Activated CD8-positive, alpha-beta memory T cell treated with anti-CD3 and anti-CD28 coated beads, Interleukin-2, amount 10 ng/mL, durations not matched to agents 7 days and 5 days (primary cell): Measurements from ENCODE around the gene GABPA. TPM values are rescaled to one million over a fixed set of nuclear protein-coding genes. Genes with fewer than 3 reads are reported as not detected.
A peak's percentile ranks its signal among the peaks of the same experiment; 100 is the strongest.
"Not testable (repeated sequence)": the region's sequence is repeated elsewhere in the genome, so short reads cannot be mapped to it uniquely, and the experiment has no call there.

ENCODE experiments used
- ATAC-seq: fragments of 150-1000 bp; cut with Tn5 transposase; one replicate; pipeline ENCODE4 v1.10.0; 2021; ENCODE audit warnings: moderate library complexity
- CTCF ChIA-PET: fragments of 350-600 bp; sonication (Branson Sonifier 250); formaldehyde crosslinking; loops from one replicate; lab custom pipeline; 2021; ENCODE audit warnings: antibody characterized with exemption; lab: Charles Lee
- DNase-seq: peaks from one replicate; pipeline ENCODE4 v3.0.0-alpha.2; 2020
- H3K27ac Mint-ChIP-seq: one replicate; pipeline ENCODE4 v1.8.0; 2021; ENCODE audit warnings: mild to moderate bottlenecking, mixed read lengths
- H3K27me3 Mint-ChIP-seq: one replicate; pipeline ENCODE4 v1.8.0; 2021; ENCODE audit warnings: mixed read lengths
- H3K36me3 Mint-ChIP-seq: one replicate; pipeline ENCODE4 v1.8.0; 2021; ENCODE audit warnings: mild to moderate bottlenecking, mixed read lengths
- H3K4me1 Mint-ChIP-seq: one replicate; pipeline ENCODE4 v1.8.0; 2021; ENCODE audit warnings: mixed read lengths
- H3K4me3 Mint-ChIP-seq: one replicate; pipeline ENCODE4 v1.8.0; 2021; ENCODE audit warnings: mild to moderate bottlenecking, moderate library complexity, mixed read lengths
- H3K9me3 Mint-ChIP-seq: one replicate; pipeline ENCODE4 v1.8.0; 2022; ENCODE audit warnings: low read depth, mixed read lengths
- total RNA-seq, 2 experiments: library from RNA; stranded (reverse); gene quantifications; one replicate each; pipeline ENCODE4 v1.2.3, GENCODE V29; 2021

GABPA gene
- total RNA-seq = 10 to 100 TPM; 23.9 to 27.1 TPM

DNA sequence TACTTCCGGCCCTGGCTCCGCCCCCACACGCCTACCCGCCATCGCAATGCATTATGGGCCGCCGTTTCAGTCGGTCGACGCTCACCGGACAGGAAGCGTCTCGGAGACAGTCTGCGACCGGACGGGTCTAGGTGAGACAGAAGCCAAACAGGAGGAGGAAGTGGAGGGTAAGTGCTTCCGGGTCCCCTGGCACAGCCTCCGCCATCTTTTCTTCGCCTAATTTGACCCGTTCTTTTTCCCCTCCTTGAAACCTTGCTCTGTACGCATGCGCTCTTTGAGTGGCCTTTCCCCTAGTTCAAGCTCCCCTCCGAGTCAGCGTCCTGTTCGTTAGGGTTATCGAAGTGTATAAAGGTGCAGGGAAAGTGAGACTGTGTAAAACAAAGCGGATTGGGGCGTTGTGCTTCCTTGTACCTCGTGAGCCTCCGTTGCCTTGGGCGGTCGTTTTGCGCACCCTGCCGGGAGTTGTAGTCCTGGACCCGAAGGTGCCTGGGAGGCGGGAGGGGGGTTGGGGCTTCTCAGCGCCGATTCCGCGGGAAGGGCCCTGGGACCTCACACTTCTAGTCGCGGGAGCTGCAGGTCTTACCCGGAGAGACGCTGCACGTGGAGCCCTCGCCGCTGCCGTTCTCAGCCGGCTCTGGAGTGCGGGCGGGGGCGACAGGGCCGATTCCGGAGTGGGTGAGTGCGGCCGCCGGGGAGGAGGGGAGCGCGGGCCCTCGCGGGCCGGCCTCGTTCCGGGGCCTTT, at the start of gene GABPA, which contains the start of gene ATP5PF:
GABPA (plus strand) TSS at position 69 of the 742 bp plus-strand sequence. CDS start 6,627 bp downstream, outside the sequence.
ATP5PF (minus strand) TSS at position 1 of the 742 bp plus-strand sequence. CDS start 5,110 bp downstream, outside the sequence.
- peak; percentile 98 for DNase-seq
- Mint-ChIP-seq H3K36me3 (peaks cover 3% of the 10 kb centered on the region), H3K27ac (peak within 1 kb of the TSS; percentile 100), H3K4me3 (peak within 1 kb of the TSS; percentile 95), H3K4me1 (peaks cover 36% of the 10 kb centered on the region), H3K27me3 (no peaks in the 10 kb centered on the region), H3K9me3 (no peaks in the 10 kb centered on the region)
- peak; percentile 94 for ATAC-seq
- CTCF ChIA-PET = interaction anchor here (0.8 to 2.3 kb wide), 4 partner anchors 15 to 312 kb away, joined by 3 to 16 read pairs (median 3); no protein-coding TSS in a partner anchor

- Mint-ChIP-seq H3K4me3 (no peak overlapping the region), H3K27ac (no peak overlapping the region), H3K4me1 (no peaks in the 10 kb centered on the region), H3K36me3 (no peaks in the 10 kb centered on the region), H3K9me3 (no peaks in the 10 kb centered on the region), H3K27me3 (peaks cover 19% of the 10 kb centered on the region)
- no peak for ATAC-seq
- DNase-seq = no peak
- CTCF ChIA-PET = no interaction called here
Measured at GRCh38 chr21:25687787-25688186, 47.0 kb upstream of the GABPA start.

GRCh38 chr21:25688275-25689155, 46.3 kb upstream of the GABPA start:
- ATAC-seq = no peak
- no peak for DNase-seq
- H3K27me3 Mint-ChIP-seq = peaks cover 19% of the 10 kb centered on the region
- H3K4me1 Mint-ChIP-seq = no peaks in the 10 kb centered on the region
- no peak overlapping the region for H3K27ac Mint-ChIP-seq
- H3K36me3 Mint-ChIP-seq = no peaks in the 10 kb centered on the region
- no peaks in the 10 kb centered on the region for H3K9me3 Mint-ChIP-seq
- CTCF ChIA-PET = no interaction called here
- H3K4me3 Mint-ChIP-seq = no peak overlapping the region

- Mint-ChIP-seq H3K4me1 (no peaks in the 10 kb centered on the region), H3K4me3 (no peak overlapping the region), H3K27ac (no peak overlapping the region), H3K36me3 (no peaks in the 10 kb centered on the region), H3K27me3 (peaks cover 19% of the 10 kb centered on the region), H3K9me3 (no peaks in the 10 kb centered on the region)
- CTCF ChIA-PET = no interaction called here
- DNase-seq = no peak
- no peak for ATAC-seq
Measured at GRCh38 chr21:25689226-25689625, 45.5 kb upstream of the GABPA start.

GRCh38 chr21:25691976-25692375, 42.8 kb upstream of the GABPA start:
- DNase-seq = no peak
- Mint-ChIP-seq H3K4me1 (no peaks in the 10 kb centered on the region), H3K27me3 (peaks cover 12% of the 10 kb centered on the region), H3K27ac (no peak overlapping the region), H3K36me3 (no peaks in the 10 kb centered on the region), H3K4me3 (no peak overlapping the region), H3K9me3 (no peaks in the 10 kb centered on the region)
- CTCF ChIA-PET = no interaction called here
- no peak for ATAC-seq

DNA sequence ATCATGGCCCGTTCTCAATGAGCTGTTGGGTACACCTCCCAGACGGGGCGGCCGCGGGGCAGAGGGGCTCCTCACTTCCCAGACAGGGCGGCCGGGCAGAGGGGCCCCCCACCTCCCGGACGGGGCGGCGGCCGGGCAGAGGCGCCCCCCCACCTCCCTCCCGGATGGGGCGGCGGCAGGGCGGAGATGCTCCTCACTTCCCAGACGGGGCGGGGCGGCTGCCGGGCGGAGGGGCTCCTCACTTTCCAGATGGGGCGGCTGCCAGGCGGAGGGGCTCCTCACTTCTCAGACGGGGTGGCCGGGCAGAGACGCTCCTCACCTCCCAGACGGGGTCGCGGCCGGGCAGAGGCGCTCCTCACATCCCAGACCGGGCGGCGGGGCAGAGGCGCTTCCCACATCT, 39.3 kb upstream of the GABPA start:
- H3K27me3 Mint-ChIP-seq, H3K27ac Mint-ChIP-seq, DNase-seq, H3K4me1 Mint-ChIP-seq, ATAC-seq, H3K9me3 Mint-ChIP-seq, H3K4me3 Mint-ChIP-seq, CTCF ChIA-PET, H3K36me3 Mint-ChIP-seq: not testable (repeated sequence)

DNA sequence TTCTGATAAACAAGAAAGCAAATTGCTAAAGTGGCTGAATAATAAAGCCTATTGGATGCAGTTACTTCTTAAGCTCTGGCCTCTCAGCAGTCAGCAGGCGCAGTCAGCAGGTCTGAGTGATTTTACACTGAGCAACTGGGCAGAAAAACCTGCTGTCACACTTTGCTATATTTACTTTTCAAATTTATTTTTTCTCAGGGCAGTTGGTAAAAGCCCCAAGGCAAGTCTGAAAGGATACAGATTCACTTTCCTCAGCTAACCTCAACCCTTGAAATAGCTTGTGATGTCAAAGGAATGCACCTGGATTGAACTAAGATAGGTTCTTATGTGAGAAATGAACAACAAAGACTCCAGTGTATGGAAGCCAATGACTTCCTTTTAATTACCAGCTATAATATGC, 34.0 kb upstream of the GABPA start:
- no peak overlapping the region for H3K27ac Mint-ChIP-seq
- CTCF ChIA-PET = interaction anchor here (0.6 to 2.7 kb wide), 3 partner anchors 16 to 92 kb away, joined by 3 to 6 read pairs (median 3); partner anchors contain the start of gene JAM2
- no peak for DNase-seq
- no peaks in the 10 kb centered on the region for H3K4me1 Mint-ChIP-seq
- ATAC-seq = no peak
- no peaks in the 10 kb centered on the region for H3K27me3 Mint-ChIP-seq
- no peak overlapping the region for H3K4me3 Mint-ChIP-seq
- no peaks in the 10 kb centered on the region for H3K9me3 Mint-ChIP-seq
- no peaks in the 10 kb centered on the region for H3K36me3 Mint-ChIP-seq

GRCh38 chr21:25701529-25701928, 33.2 kb upstream of the GABPA start:
- H3K27me3 Mint-ChIP-seq = no peaks in the 10 kb centered on the region
- no peaks in the 10 kb centered on the region for H3K9me3 Mint-ChIP-seq
- H3K4me3 Mint-ChIP-seq = no peak overlapping the region
- no peaks in the 10 kb centered on the region for H3K36me3 Mint-ChIP-seq
- H3K4me1 Mint-ChIP-seq = no peaks in the 10 kb centered on the region
- CTCF ChIA-PET = interaction anchor here (0.6 to 2.7 kb wide), 3 partner anchors 17 to 316 kb away, joined by 3 to 6 read pairs (median 3); no protein-coding TSS in a partner anchor
- ATAC-seq = no peak
- DNase-seq = no peak
- no peak overlapping the region for H3K27ac Mint-ChIP-seq

GRCh38 chr21:25708467-25709065, 26.2 kb upstream of the GABPA start:
- peak; percentile 33 for ATAC-seq
- no peak overlapping the region for H3K27ac Mint-ChIP-seq
- CTCF ChIA-PET = interaction anchor here (0.7 to 2.5 kb wide), 7 partner anchors 9 to 285 kb away, joined by 3 to 15 read pairs (median 3); partner anchors contain the start of gene JAM2

GRCh38 chr21:25709684-25710265, 25.0 kb upstream of the GABPA start:
- Mint-ChIP-seq H3K27me3 (no peaks in the 10 kb centered on the region), H3K36me3 (no peaks in the 10 kb centered on the region), H3K9me3 (no peaks in the 10 kb centered on the region), H3K4me1 (peaks cover 4% of the 10 kb centered on the region), H3K4me3 (no peak overlapping the region), H3K27ac (no peak overlapping the region)
- DNase-seq = no peak
- ATAC-seq = no peak
- CTCF ChIA-PET = interaction anchor here (1.3 kb wide), 1 partner anchor 102 kb away, joined by 3 read pairs; no protein-coding TSS in a partner anchor

More at GRCh38 chr21:25708467-25709065, 26.2 kb upstream of the GABPA start:
- no peaks in the 10 kb centered on the region for H3K27me3 Mint-ChIP-seq
- no peak overlapping the region for H3K4me3 Mint-ChIP-seq
- no peaks in the 10 kb centered on the region for H3K36me3 Mint-ChIP-seq
- no peaks in the 10 kb centered on the region for H3K9me3 Mint-ChIP-seq
- peaks cover 4% of the 10 kb centered on the region for H3K4me1 Mint-ChIP-seq
- peak; percentile 51 for DNase-seq

GRCh38 chr21:25710550-25710949, 24.2 kb upstream of the GABPA start:
- DNase-seq (no peak), ATAC-seq (no peak)
- no peak overlapping the region for H3K27ac Mint-ChIP-seq
- H3K9me3 Mint-ChIP-seq = no peaks in the 10 kb centered on the region
- H3K36me3 Mint-ChIP-seq = no peaks in the 10 kb centered on the region
- no peak overlapping the region for H3K4me3 Mint-ChIP-seq
- CTCF ChIA-PET = interaction anchor here (1.3 kb wide), 1 partner anchor 103 kb away, joined by 3 read pairs; no protein-coding TSS in a partner anchor
- H3K4me1 Mint-ChIP-seq = peaks cover 4% of the 10 kb centered on the region
- no peaks in the 10 kb centered on the region for H3K27me3 Mint-ChIP-seq

GRCh38 chr21:25714066-25714465, 20.7 kb upstream of the GABPA start:
- CTCF ChIA-PET = interaction anchor here (2.3 kb wide), 1 partner anchor 106 kb away, joined by 9 read pairs; no protein-coding TSS in a partner anchor

More at GRCh38 chr21:25714066-25714465, 20.7 kb upstream of the GABPA start:
- H3K4me1 Mint-ChIP-seq, H3K9me3 Mint-ChIP-seq, H3K27ac Mint-ChIP-seq, H3K36me3 Mint-ChIP-seq, DNase-seq, H3K27me3 Mint-ChIP-seq, ATAC-seq, H3K4me3 Mint-ChIP-seq: not testable (repeated sequence)
